GM19463 (cell line): ENCODE results near the gene TLE1.

Experiments used
- ATAC-seq: cut with Tn5 transposase; IDR thresholded peaks from one replicate; pipeline ENCODE4 v1.9.1; 2021; ENCODE audit warnings: mild to moderate bottlenecking, moderate library complexity; ENCODE audit not compliant: unreplicated experiment

TLE1 gene

GRCh38 chr9:81584099-81584498 is 105.2 kb downstream of the TLE1 start:
- no peak for ATAC-seq

GRCh38 chr9:81581986-81582385 is 107.4 kb downstream of the TLE1 start:
- ATAC-seq, result no peak

GRCh38 chr9:81579381-81579780 is 110.0 kb downstream of the TLE1 start:
- no peak for ATAC-seq

- no peak for ATAC-seq
These were observed 110.7 kb downstream of the TLE1 start for GRCh38 chr9:81578606-81579005.

GRCh38 chr9:81575956-81576355 is 113.4 kb downstream of the TLE1 start:
- ATAC-seq, result no peak

GRCh38 chr9:81574405-81574804 is 114.9 kb downstream of the TLE1 start:
- ATAC-seq, result no peak

GRCh38 chr9:81573415-81574321 is 115.7 kb downstream of the TLE1 start:
- no peak for ATAC-seq

- ATAC-seq, result no peak
These were observed 119.3 kb downstream of the TLE1 start for GRCh38 chr9:81570083-81570482.

GRCh38 chr9:81566074-81566698 is 123.2 kb downstream of the TLE1 start:
- ATAC-seq, result no peak

GRCh38 chr9:81565609-81566008 is 123.7 kb downstream of the TLE1 start:
- no peak for ATAC-seq

- no peak for ATAC-seq
These were observed 124.2 kb downstream of the TLE1 start for GRCh38 chr9:81565144-81565543.

- ATAC-seq, result no peak
These were observed 124.7 kb downstream of the TLE1 start for GRCh38 chr9:81564632-81565031.

GRCh38 chr9:81563739-81564138 is 125.6 kb downstream of the TLE1 start:
- ATAC-seq, result no peak

- ATAC-seq, result no peak
These were observed 126.3 kb downstream of the TLE1 start for GRCh38 chr9:81563020-81563407.

GRCh38 chr9:81562231-81563019 is 126.9 kb downstream of the TLE1 start:
- ATAC-seq, result no peak

GRCh38 chr9:81560851-81561732 is 128.3 kb downstream of the TLE1 start:
- no peak for ATAC-seq

- no peak for ATAC-seq
These were observed 129.6 kb downstream of the TLE1 start for GRCh38 chr9:81559709-81560108.

- ATAC-seq, result no peak
These were observed 130.2 kb downstream of the TLE1 start for GRCh38 chr9:81559197-81559596.

GRCh38 chr9:81558091-81558830 is 131.1 kb downstream of the TLE1 start:
- ATAC-seq, result no peak
